ENCODE data around the gene KLHL29. TPM values are rescaled to one million over a fixed set of nuclear protein-coding genes. Genes with fewer than 3 reads are reported as not detected.
A peak's percentile ranks its signal among the peaks of the same experiment; 100 is the strongest.

Gene KLHL29
- total RNA-seq, 1 experiment from 2014 or later: 34.1 TPM

DNA sequence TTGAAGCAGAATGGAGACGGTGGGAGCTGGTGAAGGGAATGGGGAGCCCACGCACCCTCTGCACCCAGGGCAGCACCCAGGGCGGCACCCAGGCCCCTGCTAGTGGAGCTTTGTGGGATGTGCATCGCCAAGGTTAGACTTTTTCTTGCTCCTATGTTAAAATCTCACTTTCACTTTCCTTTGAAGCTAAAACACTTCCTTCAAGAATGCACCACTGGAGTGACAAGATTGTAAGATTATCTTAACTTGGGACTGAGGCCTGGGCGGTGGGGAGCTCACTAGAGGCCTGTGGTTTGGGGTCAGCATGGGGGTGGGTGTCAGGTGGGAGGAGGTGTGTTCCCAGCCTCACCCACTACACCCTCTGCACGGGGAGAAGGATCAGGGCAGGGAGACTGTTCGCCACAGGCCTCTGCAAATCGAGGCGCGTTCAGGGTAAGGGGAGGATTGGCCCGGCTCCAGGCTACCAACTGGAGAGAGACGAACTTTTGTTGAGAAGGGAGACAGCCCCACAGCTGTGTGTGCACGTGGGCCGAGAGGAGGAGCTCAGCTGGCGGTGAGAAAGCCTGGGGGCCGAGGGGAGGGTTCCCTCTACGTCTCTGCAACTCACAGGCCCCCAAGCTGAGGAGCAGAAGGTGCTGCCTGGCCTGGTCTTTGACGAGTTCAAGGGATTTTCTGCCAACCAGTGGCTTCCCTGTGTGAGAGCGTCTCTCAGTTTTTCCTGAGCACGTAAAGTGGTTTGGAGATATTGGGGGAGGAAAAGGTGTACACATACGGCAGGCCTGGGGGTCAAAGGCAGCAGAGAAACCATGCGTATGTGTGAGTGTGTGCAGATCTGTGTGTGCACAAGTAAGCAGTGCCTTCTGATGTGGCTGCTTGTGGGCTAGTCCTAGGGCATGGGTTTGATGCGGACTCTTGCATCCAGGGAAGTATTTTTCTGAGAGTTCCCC is 147.7 kb downstream of the KLHL29 start:
- Histone ChIP-seq H3K27ac (peak overlapping the region; percentile 88), H3K4me3 (peak overlapping the region; percentile 56), H3K9me3 (replicated peaks) (no peaks in the 10 kb centered on the region), H3K36me3 (no peaks in the 10 kb centered on the region), H3K4me1 (peaks cover 41% of the 10 kb centered on the region), H3K27me3 (no peaks in the 10 kb centered on the region)
- peak; percentile 98 to 99 for DNase-seq

DNA sequence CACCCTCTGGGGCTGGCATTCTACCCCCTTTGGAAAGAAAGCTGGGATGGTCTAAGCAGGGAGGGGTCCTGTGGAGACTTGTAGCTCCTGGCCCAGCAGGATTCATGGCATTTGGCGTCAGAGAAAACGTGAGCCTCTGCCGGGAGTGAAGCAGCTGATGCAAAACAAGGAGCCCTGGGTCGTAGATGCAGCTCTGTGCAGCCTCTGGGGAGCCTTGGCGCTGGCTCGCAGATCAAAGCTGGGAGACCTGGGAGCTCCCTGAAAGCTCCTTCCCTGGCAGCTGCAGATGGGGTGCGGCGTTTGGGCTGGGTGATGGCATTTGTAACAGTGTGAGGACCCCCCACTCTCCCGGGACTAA is 148.3 kb downstream of the KLHL29 start:
- peaks cover 47% of the 10 kb centered on the region for H3K4me1 ChIP-seq
- H3K4me3 ChIP-seq: peak overlapping the region; percentile 56
- peak overlapping the region; percentile 88 for H3K27ac ChIP-seq
- peak; percentile 81 to 87 for DNase-seq
- H3K27me3 ChIP-seq: no peaks in the 10 kb centered on the region
- H3K9me3 ChIP-seq (replicated peaks): no peaks in the 10 kb centered on the region
- H3K36me3 ChIP-seq: no peaks in the 10 kb centered on the region

DNA sequence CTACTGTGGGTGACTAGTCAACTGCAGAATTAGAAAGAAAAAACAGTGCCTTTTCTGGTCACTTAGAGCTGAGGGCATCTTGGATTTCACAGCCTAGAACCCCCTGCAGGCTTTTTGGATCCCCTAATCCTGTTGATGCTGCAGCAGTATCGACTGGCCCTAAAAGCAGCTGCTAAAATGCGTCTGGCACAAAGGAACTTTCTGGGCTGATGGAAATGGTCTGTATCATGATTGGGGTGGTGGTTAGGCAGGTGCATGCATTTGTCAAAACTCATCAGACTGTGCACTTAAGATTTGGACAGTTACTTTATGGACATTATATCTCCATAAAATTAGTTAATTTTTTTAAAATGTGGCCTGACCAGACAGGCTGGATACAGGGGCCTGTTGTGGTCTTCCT is 149.8 kb downstream of the KLHL29 start:
- Histone ChIP-seq H3K4me3 (no peak overlapping the region), H3K4me1 (peaks cover 52% of the 10 kb centered on the region), H3K27me3 (no peaks in the 10 kb centered on the region), H3K36me3 (no peaks in the 10 kb centered on the region), H3K9me3 (replicated peaks) (no peaks in the 10 kb centered on the region), H3K27ac (peak overlapping the region; percentile 88)
- peak; percentile 96 to 99 for DNase-seq

DNA sequence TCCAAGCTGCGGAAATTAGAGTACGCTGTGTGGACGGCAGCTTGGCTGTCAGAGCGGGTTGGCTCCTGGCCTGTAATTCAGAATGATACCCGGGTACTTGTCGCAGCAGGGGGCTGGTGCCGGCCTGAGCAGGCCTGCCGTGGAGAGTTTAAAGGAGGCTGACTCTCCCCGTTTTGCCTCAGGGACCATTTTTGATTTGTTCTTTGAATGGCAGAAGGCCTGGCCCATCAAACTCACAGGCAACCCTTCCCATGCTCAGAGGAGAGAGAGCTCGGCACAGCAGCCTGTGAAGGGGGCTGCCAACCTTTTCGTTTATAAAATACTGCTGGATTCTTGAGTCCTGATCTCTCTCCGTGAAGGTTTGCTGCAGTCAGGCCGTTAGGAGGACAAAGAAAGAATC is 151.3 kb downstream of the KLHL29 start:
- Histone ChIP-seq H3K9me3 (replicated peaks) (no peaks in the 10 kb centered on the region), H3K4me1 (peaks cover 67% of the 10 kb centered on the region), H3K27me3 (no peaks in the 10 kb centered on the region), H3K36me3 (no peaks in the 10 kb centered on the region; the same call in 1 of the 2 replicates), H3K27ac (peak overlapping the region; percentile 88; the same call in 1 of the 2 replicates), H3K4me3 (no peak overlapping the region)
- no peak for DNase-seq

DNA sequence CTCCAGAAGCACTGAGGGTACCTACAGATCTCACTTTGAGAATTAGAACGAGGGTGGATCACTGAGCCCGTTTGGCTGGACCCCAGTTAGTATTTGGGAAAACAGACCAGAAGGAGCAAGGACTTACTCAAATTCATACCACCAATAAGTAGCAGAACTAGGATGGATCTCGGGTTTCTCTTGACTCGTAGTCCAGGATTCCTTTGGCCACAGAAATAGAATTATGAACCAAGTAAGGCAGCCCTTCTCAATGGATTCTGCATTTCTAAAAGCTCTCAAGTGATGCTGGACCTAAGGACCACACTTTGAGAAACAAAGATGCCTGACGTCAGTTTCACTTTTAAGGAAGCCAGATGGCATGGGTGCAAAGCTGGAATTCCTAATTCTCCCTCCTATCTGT is 153.0 kb downstream of the KLHL29 start:
- Histone ChIP-seq H3K27ac (no peak overlapping the region), H3K36me3 (no peaks in the 10 kb centered on the region; the same call in 1 of the 2 replicates), H3K27me3 (no peaks in the 10 kb centered on the region), H3K4me1 (peaks cover 71% of the 10 kb centered on the region), H3K9me3 (replicated peaks) (no peaks in the 10 kb centered on the region), H3K4me3 (no peak overlapping the region)
- no peak for DNase-seq

DNA sequence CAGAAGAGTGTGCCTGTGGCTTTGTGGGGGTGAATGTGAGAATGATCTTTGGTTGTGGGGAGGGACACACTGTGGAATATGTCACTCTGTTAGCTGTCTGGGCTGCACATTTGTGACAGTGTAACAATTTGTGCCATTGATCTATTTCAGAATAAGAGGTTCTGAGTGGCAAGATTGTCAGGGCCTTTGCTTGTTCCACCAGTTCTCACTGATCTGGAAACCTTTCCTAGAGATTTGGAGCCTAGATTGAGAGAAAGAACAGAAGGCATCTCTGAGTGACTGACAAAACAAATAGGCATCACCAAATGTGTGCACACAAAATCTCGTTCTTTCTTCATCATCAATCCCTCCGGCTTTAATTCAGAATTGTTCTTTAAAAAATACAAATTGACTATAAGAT is 153.6 kb downstream of the KLHL29 start:
- Histone ChIP-seq H3K9me3 (replicated peaks) (no peaks in the 10 kb centered on the region), H3K27ac (no peak overlapping the region), H3K27me3 (no peaks in the 10 kb centered on the region), H3K4me3 (no peak overlapping the region), H3K36me3 (peaks cover 5% of the 10 kb centered on the region; the same call in 1 of the 2 replicates), H3K4me1 (peaks cover 74% of the 10 kb centered on the region)
- no peak for DNase-seq

DNA sequence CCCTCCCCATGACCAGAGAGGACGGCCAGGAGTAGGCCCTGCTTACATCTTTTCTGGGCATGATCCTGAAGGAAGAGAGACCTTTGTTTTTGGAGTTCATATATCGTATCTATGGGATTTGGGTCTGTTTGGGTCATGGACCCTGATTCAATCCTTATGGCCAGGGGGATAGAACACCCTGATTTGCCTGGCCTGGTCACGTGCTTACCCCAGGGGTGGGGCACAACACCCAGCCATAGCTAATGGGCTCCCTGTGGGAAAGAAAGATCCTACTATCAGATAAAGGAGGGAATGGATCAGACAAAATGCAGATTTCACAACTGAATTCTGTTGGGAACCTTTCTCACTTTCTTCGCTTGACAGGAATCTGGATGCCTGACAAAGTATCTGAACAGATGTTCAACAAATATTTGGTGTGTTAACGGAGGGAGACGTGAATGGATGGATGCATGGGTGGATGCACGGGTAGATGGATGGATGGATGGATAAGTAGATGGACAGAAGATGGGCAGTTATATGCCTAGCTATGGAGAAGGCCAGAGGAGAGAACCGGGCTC is 155.9 kb downstream of the KLHL29 start:
- no peaks in the 10 kb centered on the region for H3K9me3 ChIP-seq (replicated peaks)
- peak; percentile 49 to 70 for DNase-seq
- no peak overlapping the region for H3K4me3 ChIP-seq
- peaks cover 68% of the 10 kb centered on the region for H3K4me1 ChIP-seq
- H3K36me3 ChIP-seq: peaks cover 5% of the 10 kb centered on the region; the same call in 1 of the 2 replicates
- H3K27me3 ChIP-seq: no peaks in the 10 kb centered on the region
- peak overlapping the region; percentile 91 for H3K27ac ChIP-seq

DNA sequence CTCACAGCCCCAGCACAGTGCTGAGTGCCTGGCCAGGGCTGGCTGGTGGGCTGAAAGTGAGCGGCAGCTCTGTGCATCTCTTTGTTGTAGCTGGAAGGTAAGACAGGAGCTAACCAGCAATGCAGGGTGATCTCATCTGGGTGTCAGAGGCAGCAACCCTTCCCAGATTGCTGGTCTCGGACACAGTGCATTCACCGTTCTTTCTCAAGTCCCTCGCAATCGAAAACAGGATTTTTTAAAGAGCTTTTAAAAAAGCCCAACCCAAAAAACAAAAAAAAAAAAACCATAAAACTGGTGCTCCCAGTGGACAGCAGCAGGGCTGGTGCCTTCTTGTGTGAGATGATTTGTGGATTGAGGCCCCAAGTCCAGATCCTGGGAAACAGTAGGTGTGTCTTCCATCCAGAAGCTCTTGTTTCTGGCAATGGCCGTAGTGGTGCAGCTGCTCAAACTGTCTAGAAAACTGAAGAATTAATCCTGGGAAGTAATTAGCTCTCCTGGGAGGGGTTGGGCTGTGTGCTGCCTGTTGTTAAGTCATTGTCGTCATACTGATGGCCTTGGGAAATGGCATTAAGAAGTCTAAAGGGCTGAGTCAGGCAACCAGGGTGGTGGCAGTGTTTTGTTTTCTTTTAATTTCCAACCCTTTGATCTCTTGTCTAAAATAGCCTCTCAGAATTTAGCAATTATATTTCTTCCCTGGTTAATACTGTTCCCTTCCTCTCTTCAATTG is 156.7 kb downstream of the KLHL29 start:
- Histone ChIP-seq H3K4me1 (peaks cover 63% of the 10 kb centered on the region), H3K9me3 (replicated peaks) (no peaks in the 10 kb centered on the region), H3K27ac (peak overlapping the region; percentile 91), H3K36me3 (peaks cover 5% of the 10 kb centered on the region; the same call in 1 of the 2 replicates), H3K4me3 (0 out of 2 replicates have a peak overlapping the region, but pooled peaks have one; percentile 1), H3K27me3 (no peaks in the 10 kb centered on the region)
- DNase-seq: peak; percentile 93 to 98

DNA sequence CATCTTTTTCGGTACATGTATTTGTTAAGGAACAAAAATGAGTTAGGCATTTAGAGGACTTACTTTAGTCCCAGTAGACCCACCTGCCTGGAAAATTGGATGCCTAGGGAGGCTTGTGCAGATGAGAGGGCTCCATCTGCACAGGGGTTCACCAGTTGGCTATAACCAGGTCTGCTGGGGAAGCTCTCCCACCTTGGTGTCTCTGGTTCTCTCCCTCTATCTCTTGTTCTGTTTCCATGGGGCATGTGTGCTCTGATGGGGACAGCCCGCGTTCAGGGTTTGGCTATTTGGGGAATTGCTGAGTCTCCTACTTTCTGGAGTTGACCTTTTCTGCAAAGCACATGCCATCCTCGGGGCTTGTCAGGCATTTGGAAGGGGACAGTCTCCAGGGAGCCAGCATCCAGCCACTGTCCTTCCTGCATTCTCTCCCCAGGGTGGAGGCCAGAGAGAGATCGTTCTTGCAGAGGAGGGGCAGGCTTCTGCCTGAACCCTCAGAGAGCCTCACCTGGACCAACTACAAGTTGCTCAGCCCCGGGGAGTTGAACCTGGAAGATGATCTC is 157.3 kb downstream of the KLHL29 start:
- Histone ChIP-seq H3K4me3 (no peak overlapping the region), H3K4me1 (peaks cover 61% of the 10 kb centered on the region), H3K36me3 (peaks cover 5% of the 10 kb centered on the region; the same call in 1 of the 2 replicates), H3K27me3 (no peaks in the 10 kb centered on the region), H3K9me3 (replicated peaks) (no peaks in the 10 kb centered on the region), H3K27ac (peak overlapping the region; percentile 91)
- DNase-seq: no peak

DNA sequence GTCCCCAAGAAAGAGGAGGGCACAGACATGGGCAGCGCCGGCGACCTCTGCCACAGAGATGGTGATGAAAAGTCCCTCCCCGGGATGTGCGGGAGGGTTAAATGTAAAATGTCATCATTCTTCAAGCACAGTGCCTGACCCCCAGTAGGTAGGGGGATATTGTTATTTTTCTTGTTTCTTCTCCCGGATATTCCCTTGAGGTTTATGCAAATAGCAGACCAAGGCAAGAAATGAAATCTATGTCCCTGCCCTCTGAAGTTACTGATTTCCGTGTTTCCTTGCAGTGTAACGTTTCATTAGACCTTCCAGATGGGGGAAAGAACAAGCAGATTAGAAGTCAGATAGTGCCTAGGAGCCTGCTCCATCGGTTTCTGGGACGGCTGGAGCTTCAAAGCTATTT is 158.3 kb downstream of the KLHL29 start:
- H3K27ac ChIP-seq: no peak overlapping the region
- no peak overlapping the region for H3K4me3 ChIP-seq
- H3K9me3 ChIP-seq (replicated peaks): no peaks in the 10 kb centered on the region
- H3K27me3 ChIP-seq: no peaks in the 10 kb centered on the region
- H3K4me1 ChIP-seq: peaks cover 53% of the 10 kb centered on the region
- no peak for DNase-seq
- peaks cover 5% of the 10 kb centered on the region; the same call in 1 of the 2 replicates for H3K36me3 ChIP-seq

DNA sequence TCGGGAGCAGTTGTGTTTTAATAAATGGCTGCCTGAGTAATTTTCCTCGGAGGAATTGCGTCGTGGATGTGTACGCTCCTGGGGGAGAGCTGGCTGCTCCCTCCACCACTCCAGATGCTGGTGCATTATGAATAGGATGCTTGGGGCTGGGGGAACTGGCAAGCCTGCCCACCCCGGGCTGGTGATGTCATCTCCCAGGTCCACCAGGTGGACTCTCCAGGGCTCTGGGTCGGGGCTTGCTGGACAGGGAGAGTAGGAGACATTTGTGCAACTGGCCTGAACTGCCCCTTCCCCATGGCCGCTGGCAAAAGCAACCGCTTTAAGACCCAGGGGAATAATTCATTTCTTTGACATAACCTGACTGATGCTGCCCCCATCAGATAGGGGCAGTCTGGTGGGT is 158.7 kb downstream of the KLHL29 start:
- DNase-seq: no peak
- Histone ChIP-seq H3K27ac (no peak overlapping the region), H3K27me3 (no peaks in the 10 kb centered on the region), H3K36me3 (peaks cover 5% of the 10 kb centered on the region; the same call in 1 of the 2 replicates), H3K9me3 (replicated peaks) (no peaks in the 10 kb centered on the region), H3K4me3 (no peak overlapping the region), H3K4me1 (peaks cover 51% of the 10 kb centered on the region)

DNA sequence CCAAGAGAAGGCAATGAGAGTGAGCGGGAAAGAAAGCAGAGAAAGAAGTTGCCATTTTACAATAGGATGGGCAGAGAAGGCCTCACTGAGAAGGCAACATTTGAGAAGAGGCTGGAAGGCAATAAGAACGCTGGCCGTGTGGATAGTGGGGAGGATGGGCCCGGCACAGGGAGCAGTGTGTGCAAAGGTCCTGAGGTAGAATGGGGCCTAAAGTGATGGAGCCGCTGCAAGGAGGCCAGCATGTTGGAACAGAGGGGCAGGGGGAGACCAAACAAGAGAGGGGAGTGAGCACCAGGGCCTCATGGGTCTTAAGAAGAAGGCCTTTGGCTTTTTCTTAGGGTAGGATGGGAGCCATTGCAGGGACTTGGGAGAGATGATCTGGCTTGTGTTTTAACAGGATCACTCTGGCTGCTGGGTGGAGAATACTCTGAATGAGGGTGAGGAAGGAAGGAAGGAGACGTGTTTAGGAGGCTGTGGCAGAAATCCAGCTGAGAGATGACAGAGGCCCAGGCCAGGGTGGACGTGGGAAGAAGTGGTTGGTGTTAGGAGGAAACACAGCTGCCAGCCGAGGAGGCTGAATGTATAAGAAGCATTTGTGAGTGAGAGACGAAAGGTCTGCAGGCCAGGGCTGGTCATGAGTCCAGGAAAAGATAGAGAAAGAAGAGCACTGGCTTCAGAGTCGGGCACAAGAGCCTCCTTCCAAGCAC is 159.8 kb downstream of the KLHL29 start:
- no peak overlapping the region for H3K27ac ChIP-seq
- no peaks in the 10 kb centered on the region for H3K9me3 ChIP-seq (replicated peaks)
- peaks cover 53% of the 10 kb centered on the region for H3K4me1 ChIP-seq
- H3K4me3 ChIP-seq: no peak overlapping the region
- no peak for DNase-seq
- H3K27me3 ChIP-seq: no peaks in the 10 kb centered on the region
- peaks cover 5% of the 10 kb centered on the region; the same call in 1 of the 2 replicates for H3K36me3 ChIP-seq

DNA sequence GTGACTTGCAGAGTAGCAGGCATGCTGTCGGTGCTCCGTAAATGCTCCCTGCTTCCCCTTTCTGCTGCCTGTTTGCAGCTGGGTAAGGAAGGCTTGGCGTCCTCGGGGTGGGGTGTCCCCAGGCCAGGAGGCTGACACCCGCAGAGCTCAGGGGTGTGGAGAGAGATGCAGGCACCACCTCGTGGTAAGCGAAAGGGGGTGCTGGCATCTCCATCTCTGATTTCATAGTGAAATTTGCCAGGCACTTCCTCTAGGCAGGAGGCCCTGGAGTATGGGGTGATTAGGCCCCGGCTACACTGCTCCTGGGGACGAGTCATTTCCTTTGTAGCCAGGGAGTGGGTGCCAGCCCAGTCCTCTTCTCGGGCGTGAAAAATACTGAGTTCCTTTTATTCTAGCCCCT is 160.4 kb downstream of the KLHL29 start:
- Histone ChIP-seq H3K9me3 (replicated peaks) (no peaks in the 10 kb centered on the region), H3K4me1 (peaks cover 49% of the 10 kb centered on the region), H3K36me3 (peaks cover 5% of the 10 kb centered on the region; the same call in 1 of the 2 replicates), H3K4me3 (no peak overlapping the region), H3K27me3 (no peaks in the 10 kb centered on the region), H3K27ac (peak overlapping the region; percentile 25; the same call in 1 of the 2 replicates)
- peak in 1 of 2 experiments; percentile 54 for DNase-seq

DNA sequence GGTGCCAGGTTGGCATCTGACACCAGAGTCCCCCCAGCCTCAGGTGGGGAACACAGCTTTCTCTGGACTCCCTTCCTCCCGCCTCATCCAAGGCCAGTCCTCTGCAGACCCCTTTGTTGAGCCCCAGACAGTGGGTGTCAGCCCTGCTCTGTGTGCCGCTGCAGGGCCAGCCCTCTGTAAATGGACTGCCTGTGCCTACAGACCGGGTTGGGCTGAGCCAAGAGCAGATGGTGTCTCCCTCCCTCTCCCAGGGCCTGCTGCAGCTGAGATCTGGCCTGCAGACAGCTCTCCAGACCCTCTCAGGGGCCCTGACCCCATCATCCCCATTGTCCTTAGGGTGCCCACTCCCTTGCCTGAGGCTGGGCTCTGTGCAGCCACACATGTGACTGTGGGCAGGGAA is 160.8 kb downstream of the KLHL29 start:
- peak overlapping the region; percentile 25; the same call in 1 of the 2 replicates for H3K27ac ChIP-seq
- no peak for DNase-seq
- peaks cover 5% of the 10 kb centered on the region; the same call in 1 of the 2 replicates for H3K36me3 ChIP-seq
- H3K4me1 ChIP-seq: peaks cover 45% of the 10 kb centered on the region
- H3K4me3 ChIP-seq: no peak overlapping the region
- no peaks in the 10 kb centered on the region for H3K9me3 ChIP-seq (replicated peaks)
- no peaks in the 10 kb centered on the region for H3K27me3 ChIP-seq
